Left ventricle myocardium inferior (tissue), 1 donor: ENCODE results near the gene PRORP. TPM values are rescaled to one million over a fixed set of nuclear protein-coding genes. Genes with fewer than 3 reads are reported as not detected.
"Not testable (repeated sequence)": the region's sequence is repeated elsewhere in the genome, so short reads cannot be mapped to it uniquely, and the experiment has no call there.

ENCODE experiments used
- DNase-seq: peaks from one replicate; pipeline ENCODE4 v3.0.0-alpha.2; 2020
- H3K27ac ChIP-seq: fragments of 200-600 bp; replicated peaks from 2 replicates; pipeline ENCODE4 v1.8.0; 2021
- H3K27me3 ChIP-seq: fragments of 200-600 bp; 2 replicates; pipeline ENCODE4 v1.8.0; 2021; ENCODE audit warnings: low read depth
- H3K36me3 ChIP-seq: fragments of 200-600 bp; 2 replicates; pipeline ENCODE4 v1.8.0; 2021
- H3K4me1 ChIP-seq: fragments of 200-600 bp; 2 replicates; pipeline ENCODE4 v1.8.0; 2021
- H3K4me3 ChIP-seq: fragments of 200-600 bp; 2 replicates; pipeline ENCODE4 v1.8.0; 2021; ENCODE audit warnings: mild to moderate bottlenecking, moderate library complexity
- H3K9me3 ChIP-seq: fragments of 200-600 bp; replicated peaks from 2 replicates; pipeline ENCODE4 v1.8.0; 2021
- intact Hi-C: fragments of 100-400 bp; cut with micrococcal nuclease; formaldehyde crosslinking; loops from one replicate; pipeline ENCODE4 v1.11.0; 2022
- total RNA-seq: library from RNA; stranded (reverse); fragmentation: NEBNext Ultra II Directional; extraction: Animal tissue kit (Norgen Biotek cat#: 25700); gene quantifications from one replicate; pipeline ENCODE4 v1.2.1, GENCODE V29; 2021
- TF ChIP-seq, protein P1 (sequence below): fragments of 200-600 bp; IDR thresholded peaks from 2 replicates; pipeline ENCODE4 v1.8.0; 2021; ENCODE audit warnings: antibody characterized with exemption, mild to moderate bottlenecking, borderline replicate concordance
- donor health status: DM: no; HTN: yes; CAD: no; lungs with severe emphysema.

PRORP gene
- total RNA-seq, 1 donor from 2014 or later: 23.6 TPM

DNA sequence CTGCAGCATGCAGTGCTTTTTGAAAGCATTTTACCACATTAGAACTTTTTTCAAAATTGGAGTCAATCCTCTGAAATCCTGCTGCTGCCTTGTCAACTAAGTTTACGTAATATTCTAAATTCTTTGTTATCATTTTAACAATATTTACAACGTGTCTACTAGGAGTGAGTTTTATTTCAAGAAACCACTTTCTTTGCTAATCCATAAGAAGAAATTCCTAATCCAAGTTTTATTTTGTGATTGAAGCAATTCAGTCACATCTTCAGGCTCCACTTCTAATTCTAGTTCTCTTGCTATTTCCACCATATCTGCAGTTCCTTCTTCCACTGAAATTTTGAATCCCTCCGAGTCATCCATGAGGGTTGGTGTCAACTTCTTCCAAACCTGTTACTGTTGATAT is 25.4 kb downstream of the PRORP start:
- intact Hi-C loops: no loop called here
- no peaks in the 10 kb centered on the region for H3K27me3 ChIP-seq
- DNase-seq: no peak
- peaks cover under 1% of the 10 kb centered on the region for H3K36me3 ChIP-seq
- no peaks in the 10 kb centered on the region for H3K4me1 ChIP-seq
- H3K27ac ChIP-seq: no peak overlapping the region
- TF ChIP-seq, protein P1, sequence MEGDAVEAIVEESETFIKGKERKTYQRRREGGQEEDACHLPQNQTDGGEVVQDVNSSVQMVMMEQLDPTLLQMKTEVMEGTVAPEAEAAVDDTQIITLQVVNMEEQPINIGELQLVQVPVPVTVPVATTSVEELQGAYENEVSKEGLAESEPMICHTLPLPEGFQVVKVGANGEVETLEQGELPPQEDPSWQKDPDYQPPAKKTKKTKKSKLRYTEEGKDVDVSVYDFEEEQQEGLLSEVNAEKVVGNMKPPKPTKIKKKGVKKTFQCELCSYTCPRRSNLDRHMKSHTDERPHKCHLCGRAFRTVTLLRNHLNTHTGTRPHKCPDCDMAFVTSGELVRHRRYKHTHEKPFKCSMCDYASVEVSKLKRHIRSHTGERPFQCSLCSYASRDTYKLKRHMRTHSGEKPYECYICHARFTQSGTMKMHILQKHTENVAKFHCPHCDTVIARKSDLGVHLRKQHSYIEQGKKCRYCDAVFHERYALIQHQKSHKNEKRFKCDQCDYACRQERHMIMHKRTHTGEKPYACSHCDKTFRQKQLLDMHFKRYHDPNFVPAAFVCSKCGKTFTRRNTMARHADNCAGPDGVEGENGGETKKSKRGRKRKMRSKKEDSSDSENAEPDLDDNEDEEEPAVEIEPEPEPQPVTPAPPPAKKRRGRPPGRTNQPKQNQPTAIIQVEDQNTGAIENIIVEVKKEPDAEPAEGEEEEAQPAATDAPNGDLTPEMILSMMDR: no peak
- no peaks in the 10 kb centered on the region for H3K9me3 ChIP-seq
- no peak overlapping the region for H3K4me3 ChIP-seq

DNA sequence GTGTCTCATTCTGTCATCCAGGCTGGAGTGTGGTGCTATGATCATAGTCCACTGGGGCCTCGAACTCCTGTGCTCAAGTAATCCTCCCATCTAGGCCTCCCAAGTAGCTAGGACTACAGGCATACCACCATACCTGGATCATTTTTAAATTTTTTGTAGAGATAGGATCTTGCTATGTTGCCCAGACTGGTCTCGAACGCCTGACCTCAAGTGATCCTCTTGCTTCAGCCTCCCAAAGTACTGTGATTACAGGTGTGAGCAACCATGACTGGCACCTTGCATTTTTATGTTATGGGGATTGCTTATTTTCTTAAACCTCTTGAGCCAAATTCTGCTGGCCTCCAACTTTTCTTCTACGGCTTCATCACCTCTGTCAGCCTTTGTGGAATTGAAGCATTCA is 26.9 kb downstream of the PRORP start:
- no peaks in the 10 kb centered on the region for H3K27me3 ChIP-seq
- H3K9me3 ChIP-seq: no peaks in the 10 kb centered on the region
- no peaks in the 10 kb centered on the region for H3K4me1 ChIP-seq
- no peak for DNase-seq
- no peak overlapping the region for H3K4me3 ChIP-seq
- H3K36me3 ChIP-seq: no peaks in the 10 kb centered on the region
- no peak overlapping the region for H3K27ac ChIP-seq
- TF ChIP-seq, protein P1: no peak
- intact Hi-C loops: no loop called here

DNA sequence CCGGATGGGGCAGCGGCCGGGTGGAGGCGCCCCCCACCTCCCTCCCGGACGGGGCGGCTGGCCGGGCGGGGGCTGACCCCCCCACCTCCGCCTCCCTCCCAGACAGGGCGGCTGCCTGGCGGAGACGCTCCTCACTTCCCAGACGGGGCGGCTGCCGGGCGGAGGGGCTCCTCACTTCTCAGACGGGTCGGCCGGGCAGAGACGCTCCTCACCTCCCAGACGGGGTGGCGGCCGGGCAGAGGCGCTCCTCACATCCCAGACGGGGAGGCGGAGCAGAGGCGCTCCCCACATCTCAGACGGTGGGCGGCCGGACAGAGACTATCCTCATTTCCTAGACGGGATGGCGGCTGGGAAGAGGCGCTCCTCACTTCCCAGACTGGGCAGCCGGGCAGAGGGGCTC is 30.2 kb downstream of the PRORP start:
- intact Hi-C loops: not testable (repeated sequence)

DNA sequence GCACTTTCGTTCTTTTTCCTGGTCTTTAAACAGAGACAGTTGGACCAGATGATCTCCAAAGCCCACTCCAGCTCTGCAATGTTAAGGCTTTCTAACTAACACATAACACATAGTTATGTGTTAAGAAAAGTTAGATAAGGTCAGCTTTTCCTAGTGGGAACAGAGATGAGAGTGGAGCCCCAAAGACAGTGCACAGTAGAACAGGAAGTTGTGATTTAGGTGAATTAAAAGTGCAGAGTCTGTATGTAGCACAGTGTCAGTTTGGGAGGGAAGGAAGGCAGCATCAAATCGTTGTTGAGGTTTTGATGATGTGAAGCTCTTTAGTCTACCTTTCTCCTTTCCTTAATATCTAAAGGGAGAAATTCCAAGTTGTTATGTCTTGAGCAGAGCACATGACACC is 31.7 kb downstream of the PRORP start:
- Histone ChIP-seq H3K27ac (no peak overlapping the region), H3K4me1 (peaks cover 11% of the 10 kb centered on the region), H3K27me3 (no peaks in the 10 kb centered on the region), H3K36me3 (no peaks in the 10 kb centered on the region), H3K9me3 (no peaks in the 10 kb centered on the region), H3K4me3 (no peak overlapping the region)
- DNase-seq: no peak
- intact Hi-C loops: no loop called here
- TF ChIP-seq, protein P1: no peak

More for the DNA sequence above, 30.2 kb downstream of the PRORP start:
- not testable (repeated sequence) for DNase-seq, H3K9me3 ChIP-seq, H3K36me3 ChIP-seq, H3K4me3 ChIP-seq, H3K27ac ChIP-seq, H3K27me3 ChIP-seq
- peaks cover 11% of the 10 kb centered on the region for H3K4me1 ChIP-seq

DNA sequence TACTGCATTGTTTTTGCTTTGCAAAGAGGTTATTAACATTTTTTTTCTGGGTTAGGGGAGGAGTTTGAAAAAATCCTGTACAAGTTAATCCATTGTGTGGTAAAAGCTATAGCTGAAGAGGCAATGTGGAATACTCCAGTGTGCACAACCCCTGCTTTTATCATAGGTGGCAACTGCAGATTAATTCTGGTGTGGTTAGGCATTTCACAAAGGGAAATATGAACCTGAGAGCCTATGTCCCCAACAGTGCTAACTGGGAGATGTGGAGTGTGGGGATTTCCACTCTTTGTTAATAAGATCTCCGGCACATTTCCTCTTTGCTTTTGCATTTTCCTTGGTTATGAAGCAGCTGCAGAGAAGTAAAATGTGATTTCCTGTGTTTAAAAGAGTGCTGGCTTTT is 33.6 kb downstream of the PRORP start:
- TF ChIP-seq, protein P1: no peak
- H3K27me3 ChIP-seq: no peaks in the 10 kb centered on the region
- no peak overlapping the region for H3K27ac ChIP-seq
- intact Hi-C loops: no loop called here
- peaks cover 21% of the 10 kb centered on the region for H3K4me1 ChIP-seq
- H3K9me3 ChIP-seq: no peaks in the 10 kb centered on the region
- H3K36me3 ChIP-seq: no peaks in the 10 kb centered on the region
- no peak for DNase-seq
- H3K4me3 ChIP-seq: no peak overlapping the region

DNA sequence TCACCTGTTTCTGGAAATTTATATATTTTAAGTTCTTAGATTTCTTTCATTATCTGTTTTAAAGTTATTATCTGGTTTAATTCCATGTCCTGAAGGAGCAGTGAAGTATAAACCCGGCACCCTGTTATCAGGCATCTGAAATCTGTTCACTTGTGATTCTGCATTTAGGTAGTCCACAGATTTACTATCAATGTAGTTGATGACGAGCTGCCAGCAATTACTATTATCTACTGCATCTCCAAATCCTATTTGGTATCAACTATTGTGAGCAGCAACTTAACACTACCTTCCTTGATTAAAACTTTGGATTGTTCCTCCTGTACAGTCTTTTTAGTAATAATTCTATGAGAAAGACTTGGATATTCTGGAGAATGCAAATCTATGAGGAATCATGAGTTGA is 36.1 kb downstream of the PRORP start:
- TF ChIP-seq, protein P1: no peak
- no peak overlapping the region for H3K27ac ChIP-seq
- no peaks in the 10 kb centered on the region for H3K36me3 ChIP-seq
- H3K9me3 ChIP-seq: no peaks in the 10 kb centered on the region
- DNase-seq: no peak
- no peak overlapping the region for H3K4me3 ChIP-seq
- H3K27me3 ChIP-seq: no peaks in the 10 kb centered on the region
- peaks cover 26% of the 10 kb centered on the region for H3K4me1 ChIP-seq
- intact Hi-C loops: no loop called here
